ENCODE measurements around the gene BAG3.

Gene BAG3

GRCh38 chr10:119667562-119668328 lies 16.6 kb downstream of the BAG3 start:
- peak; percentile 52 to 83 for DNase-seq

- no peak for DNase-seq
Observed at GRCh38 chr10:119668461-119668860, 17.3 kb downstream of the BAG3 start.

GRCh38 chr10:119669331-119669730 lies 18.2 kb downstream of the BAG3 start:
- no peak for DNase-seq

GRCh38 chr10:119669975-119670640 lies 18.9 kb downstream of the BAG3 start:
- DNase-seq, result no peak

GRCh38 chr10:119670717-119671116 lies 19.5 kb downstream of the BAG3 start:
- no peak for DNase-seq

GRCh38 chr10:119671381-119671780 lies 20.2 kb downstream of the BAG3 start:
- DNase-seq, result no peak

GRCh38 chr10:119672291-119672690 lies 21.1 kb downstream of the BAG3 start:
- no peak for DNase-seq

GRCh38 chr10:119673271-119673670 lies 22.1 kb downstream of the BAG3 start:
- no peak for DNase-seq

- no peak for DNase-seq
Observed at GRCh38 chr10:119675483-119676170, 24.4 kb downstream of the BAG3 start.

- DNase-seq, result no peak
Observed at GRCh38 chr10:119677126-119677525, 25.9 kb downstream of the BAG3 start.

- DNase-seq, result no peak
Observed at GRCh38 chr10:119677904-119678755, 26.9 kb downstream of the BAG3 start.

- no peak for DNase-seq
Observed at GRCh38 chr10:119679480-119679829, 28.3 kb downstream of the BAG3 start.

- no peak for DNase-seq
Observed at GRCh38 chr10:119680050-119680449, 28.9 kb downstream of the BAG3 start.

GRCh38 chr10:119680650-119681081 lies 29.5 kb downstream of the BAG3 start:
- DNase-seq, result no peak

- peak; percentile 59 to 75 for DNase-seq
Observed at GRCh38 chr10:119686465-119687191, 35.4 kb downstream of the BAG3 start.

GRCh38 chr10:119687192-119688032 lies 36.2 kb downstream of the BAG3 start:
- DNase-seq, result no peak

- DNase-seq, result no peak
Observed at GRCh38 chr10:119688033-119688508, 36.9 kb downstream of the BAG3 start.

- no peak for DNase-seq
Observed at GRCh38 chr10:119689016-119689580, 37.9 kb downstream of the BAG3 start.

- no peak for DNase-seq
Observed at GRCh38 chr10:119691726-119692125, 40.5 kb downstream of the BAG3 start.

GRCh38 chr10:119693262-119693957 lies 42.2 kb downstream of the BAG3 start:
- no peak for DNase-seq

Measured in NCI-H2081 (cell line).